Measurements from ENCODE around the gene GRM7. TPM values are rescaled to one million over a fixed set of nuclear protein-coding genes. Genes with fewer than 3 reads are reported as not detected.

Gene GRM7
- total and polyA plus RNA-seq, 9 donors = 0.18 to 0.85 (median 0.26) TPM; not detected in 3

GRCh38 chr3:6844723-6845122, 16.2 kb upstream of the GRM7 start:
- no peak for TF ChIP-seq CTCF (IDR thresholded peaks at IDR 0.05)
- H3K27me3 ChIP-seq = no peaks in the 10 kb centered on the region
- no peak for DNase-seq
- WGBS, 3 donors = 94 to 98% (median 96%) methylated on average over 1 of the region's 1 CpG
- H3K27ac ChIP-seq = no peak overlapping the region
- no peaks in the 10 kb centered on the region for H3K36me3 ChIP-seq
- H3K9me3 ChIP-seq = no peaks in the 10 kb centered on the region
- intact Hi-C loops (cut with DNase I) = no loop called here
- H3K4me1 ChIP-seq (ENCODE audit: insufficient read depth) = no peaks in the 10 kb centered on the region
- no peak overlapping the region for H3K4me3 ChIP-seq

- WGBS, 3 donors = 73 to 95% (median 92%) methylated on average over 2 of the region's 2 CpGs
- Histone ChIP-seq H3K36me3 (no peaks in the 10 kb centered on the region), H3K4me3 (no peak overlapping the region), H3K4me1 (ENCODE audit: insufficient read depth) (no peaks in the 10 kb centered on the region), H3K9me3 (no peaks in the 10 kb centered on the region), H3K27me3 (no peaks in the 10 kb centered on the region), H3K27ac (no peak overlapping the region)
- TF ChIP-seq EP300 (IDR thresholded peaks at IDR 0.05) = no peak
- no peak for TF ChIP-seq CTCF (IDR thresholded peaks at IDR 0.05)
- no peak for TF ChIP-seq POLR2A (IDR thresholded peaks at IDR 0.05)
- DNase-seq = no peak
- intact Hi-C loops (cut with DNase I) = no loop called here
Measured at GRCh38 chr3:6854184-6854583, 6.7 kb upstream of the GRM7 start.

GRCh38 chr3:6857510-6857909, 3.4 kb upstream of the GRM7 start:
- no peaks in the 10 kb centered on the region for H3K9me3 ChIP-seq
- WGBS, 3 donors = 74 to 81% (median 79%) methylated on average over 5 of the region's 5 CpGs
- no peak for DNase-seq
- H3K27ac ChIP-seq = no peak overlapping the region
- intact Hi-C loops (cut with DNase I) = no loop called here
- no peak for TF ChIP-seq POLR2A (IDR thresholded peaks at IDR 0.05)
- no peak for TF ChIP-seq EP300 (IDR thresholded peaks at IDR 0.05)
- no peak for TF ChIP-seq CTCF (IDR thresholded peaks at IDR 0.05)
- no peaks in the 10 kb centered on the region for H3K27me3 ChIP-seq
- H3K4me1 ChIP-seq (ENCODE audit: insufficient read depth) = no peaks in the 10 kb centered on the region
- no peak overlapping the region for H3K4me3 ChIP-seq
- no peaks in the 10 kb centered on the region for H3K36me3 ChIP-seq

- TF ChIP-seq EP300 (IDR thresholded peaks at IDR 0.05) (no peak), CTCF (IDR thresholded peaks at IDR 0.05) (no peak), POLR2A (IDR thresholded peaks at IDR 0.05) (no peak)
- no peak for DNase-seq
- intact Hi-C loops (cut with DNase I) = no loop called here
- Histone ChIP-seq H3K27ac (no peak overlapping the region), H3K36me3 (no peaks in the 10 kb centered on the region), H3K4me1 (ENCODE audit: insufficient read depth) (peaks cover 2% of the 10 kb centered on the region), H3K4me3 (peak overlapping the region; percentile 37), H3K27me3 (no peaks in the 10 kb centered on the region), H3K9me3 (no peaks in the 10 kb centered on the region)
- 10 to 12% (median 10%) methylated on average over 28 of the region's 28 CpGs for WGBS, 3 donors
Measured at GRCh38 chr3:6860149-6860953, 564 bp upstream of the GRM7 start.
